Body of pancreas (tissue), 4 donors: Measurements from ENCODE around the gene TSPAN4.

ENCODE experiments used
- CTCF ChIP-seq, 7 experiments: fragments of 450-650 bp in 4 of 7; fragments of 200-600 bp in 3 of 7; sonication (generic) in 3 of 7; IDR thresholded peaks; one replicate each; pipeline ENCODE4 v1.5.1; 2016 to 2019; ENCODE audit warnings: antibody characterized with exemption in 7 of 7
- POLR2A ChIP-seq, 3 donors: fragments of 450-650 bp; IDR thresholded peaks; one replicate each; pipeline ENCODE4 v1.6.1; 2016; ENCODE audit warnings: antibody characterized with exemption in 3 of 3, mild to moderate bottlenecking in 2 of 3

GRCh38 chr11:794766-795633 lies 47.7 kb upstream of the TSPAN4 start:
- TF ChIP-seq CTCF (IDR thresholded peaks at IDR 0.05) = no peak
- TF ChIP-seq POLR2A (IDR thresholded peaks at IDR 0.05) = peak; percentile 66 to 74 (median 66)
